GM18909 (cell line): ENCODE data around the gene TRMO.
"Not testable (repeated sequence)": the region's sequence is repeated elsewhere in the genome, so short reads cannot be mapped to it uniquely, and the experiment has no call there.

Source experiments
- ATAC-seq: cut with Tn5 transposase; IDR thresholded peaks from one replicate; pipeline ENCODE4 v1.9.1; 2021; ENCODE audit warnings: mild to moderate bottlenecking; ENCODE audit not compliant: unreplicated experiment, poor library complexity

The TRMO gene, protein sequence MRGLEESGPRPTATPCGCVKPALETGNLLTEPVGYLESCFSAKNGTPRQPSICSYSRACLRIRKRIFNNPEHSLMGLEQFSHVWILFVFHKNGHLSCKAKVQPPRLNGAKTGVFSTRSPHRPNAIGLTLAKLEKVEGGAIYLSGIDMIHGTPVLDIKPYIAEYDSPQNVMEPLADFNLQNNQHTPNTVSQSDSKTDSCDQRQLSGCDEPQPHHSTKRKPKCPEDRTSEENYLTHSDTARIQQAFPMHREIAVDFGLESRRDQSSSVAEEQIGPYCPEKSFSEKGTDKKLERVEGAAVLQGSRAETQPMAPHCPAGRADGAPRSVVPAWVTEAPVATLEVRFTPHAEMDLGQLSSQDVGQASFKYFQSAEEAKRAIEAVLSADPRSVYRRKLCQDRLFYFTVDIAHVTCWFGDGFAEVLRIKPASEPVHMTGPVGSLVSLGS

DNA sequence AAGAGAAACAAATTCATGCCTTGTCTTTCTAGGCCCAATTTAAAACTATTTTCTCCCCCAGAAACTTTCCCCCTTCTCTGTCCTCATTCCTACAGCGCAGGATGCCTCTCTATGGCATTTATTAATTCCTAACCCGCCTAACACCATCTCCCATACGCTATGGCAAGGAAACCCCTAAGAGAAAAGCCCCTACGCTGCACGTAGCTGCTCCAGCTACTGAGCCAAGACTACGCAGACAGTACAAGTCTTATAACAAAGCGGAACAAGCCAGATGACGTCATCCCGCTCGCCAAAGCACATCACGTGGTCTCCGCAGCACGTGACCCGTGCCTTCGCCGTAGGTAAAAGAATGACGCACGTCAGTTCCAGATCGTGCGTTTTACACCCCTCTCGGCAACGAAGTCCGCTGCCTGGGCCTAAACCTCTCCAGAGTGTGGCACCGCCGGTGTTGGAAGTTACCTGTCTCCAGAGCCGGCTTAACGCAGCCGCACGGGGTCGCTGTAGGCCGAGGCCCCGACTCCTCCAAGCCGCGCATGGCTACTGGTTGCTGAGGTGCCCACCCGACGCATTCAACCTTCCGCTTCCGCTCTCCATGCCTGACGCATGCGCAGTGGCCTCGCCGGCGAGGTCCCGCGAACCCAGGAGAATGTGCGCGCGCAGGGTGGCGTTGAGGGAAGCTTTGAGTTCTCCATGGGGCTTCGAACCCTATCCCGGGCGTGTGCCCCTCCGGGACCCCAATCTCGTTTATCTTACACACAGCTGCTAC, at the start of gene TRMO:
Gene TRMO, minus strand, starts transcription at position 542 of the 766 bp plus-strand sequence. Its CDS starts 7 bp downstream, at position 535.
- ATAC-seq: peak; percentile 87

DNA sequence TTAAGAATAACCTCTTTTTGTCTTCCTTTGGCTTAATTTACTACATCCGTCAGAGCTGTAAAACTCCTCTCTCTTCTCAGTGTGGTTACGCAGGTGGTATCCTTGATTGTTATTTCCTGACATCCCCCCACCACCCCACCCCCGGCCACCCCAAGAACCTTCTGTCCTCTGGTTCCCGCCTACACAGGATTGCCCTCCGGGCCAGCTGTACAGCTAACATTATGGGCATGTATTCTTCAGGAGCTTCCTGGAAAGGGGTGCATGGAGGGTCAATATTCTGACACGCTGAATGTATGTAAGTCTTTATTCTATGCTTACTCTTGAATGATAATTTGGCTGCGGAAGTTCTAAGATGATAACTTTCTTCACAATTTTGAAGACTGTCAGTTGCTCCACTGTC, 47.9 kb upstream of the TRMO start:
- no peak for ATAC-seq

DNA sequence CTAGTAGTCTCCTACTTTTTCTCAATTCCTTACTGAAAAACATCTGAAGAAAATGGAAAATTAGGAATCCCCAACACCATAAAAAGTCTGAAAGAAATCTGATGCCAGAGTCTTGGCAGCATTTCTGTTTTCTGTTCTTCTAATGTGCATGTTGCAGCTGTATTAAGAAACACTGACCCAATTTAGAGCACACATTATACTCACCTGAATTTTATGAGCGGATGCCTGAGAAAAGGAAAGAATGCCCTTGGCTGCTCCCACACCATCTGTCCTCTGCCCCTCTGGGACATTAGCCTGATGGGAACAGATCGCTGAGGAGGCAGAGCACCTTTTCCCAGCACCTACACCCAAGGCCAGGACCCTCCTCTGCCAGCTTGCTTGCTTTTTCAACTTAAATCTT, 46.7 kb upstream of the TRMO start:
- ATAC-seq: no peak

DNA sequence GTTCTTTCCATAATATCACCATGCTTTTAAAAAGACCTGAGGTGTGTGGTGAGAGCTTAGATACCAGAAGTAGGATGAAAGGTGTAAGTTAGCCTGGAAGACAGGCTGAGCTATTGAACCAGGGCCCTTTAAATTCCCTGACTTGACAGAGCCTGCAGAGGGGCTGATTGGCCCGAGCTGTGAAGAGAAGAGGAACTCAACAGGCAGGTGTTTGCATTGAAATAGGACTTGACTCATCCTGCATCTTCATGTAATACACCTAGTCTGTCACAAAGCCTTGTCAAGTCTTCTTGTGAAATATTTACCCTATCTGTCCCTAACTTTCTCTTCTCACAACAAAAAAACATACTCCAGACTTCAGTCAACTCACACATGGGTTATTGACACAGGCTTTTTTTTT, 44.2 kb upstream of the TRMO start:
- ATAC-seq: no peak

DNA sequence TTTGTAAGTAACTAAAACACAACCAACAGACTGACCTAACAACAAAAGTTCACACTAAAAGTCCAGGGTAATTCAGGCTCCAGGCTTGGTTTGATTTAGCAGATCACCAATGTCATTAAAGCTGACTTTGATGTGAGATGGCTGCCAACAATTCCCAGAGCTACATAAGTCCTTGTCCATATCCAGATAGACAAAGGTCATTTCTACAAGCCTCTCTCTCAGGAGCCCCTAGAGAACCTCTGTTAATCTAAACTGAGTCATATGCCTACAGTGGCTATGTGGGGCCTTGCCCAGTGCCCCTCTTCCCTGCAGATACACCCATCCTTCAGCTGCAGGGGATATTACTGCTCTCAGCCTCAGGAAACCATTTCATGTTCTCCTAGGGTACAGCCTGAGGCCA, 42.6 kb upstream of the TRMO start:
- no peak for ATAC-seq

DNA sequence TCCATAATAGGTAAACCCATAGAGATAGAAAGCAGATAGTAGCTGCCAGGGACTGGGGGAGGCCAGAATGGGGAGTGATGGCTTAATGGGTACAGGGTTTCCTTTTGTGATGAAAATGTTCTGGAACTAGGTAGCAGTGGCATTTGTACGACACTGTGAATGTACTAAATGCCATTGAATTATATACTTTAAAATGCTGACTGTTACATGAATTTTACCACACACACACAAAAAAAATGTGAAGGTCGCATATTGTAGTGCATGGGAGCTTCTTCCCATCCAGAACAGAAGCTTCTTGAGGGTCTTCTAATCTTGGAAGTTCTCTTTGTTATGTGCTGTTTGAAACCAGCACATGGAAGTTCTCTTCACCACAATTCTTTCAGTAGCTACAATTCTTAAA, 40.9 kb upstream of the TRMO start:
- ATAC-seq: no peak

DNA sequence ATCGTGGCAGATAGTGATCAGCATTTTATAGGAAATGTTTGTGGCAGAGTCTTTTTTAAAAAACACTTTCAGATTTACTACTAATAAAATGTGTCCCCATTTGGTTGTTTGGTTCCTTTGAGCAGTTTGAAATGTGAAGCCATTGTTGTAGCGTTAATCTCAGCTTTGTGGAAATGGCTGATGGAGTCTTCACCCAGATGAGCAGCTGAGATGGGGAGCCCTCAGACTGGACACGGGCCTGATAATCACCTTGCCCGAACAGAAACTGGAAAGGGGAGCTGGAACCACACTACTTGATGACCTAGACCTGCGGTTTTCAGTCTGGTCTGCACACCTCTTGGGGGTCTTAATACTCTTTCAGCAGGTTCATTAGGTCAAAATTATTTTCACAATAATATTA, 40.3 kb upstream of the TRMO start:
- no peak for ATAC-seq

DNA sequence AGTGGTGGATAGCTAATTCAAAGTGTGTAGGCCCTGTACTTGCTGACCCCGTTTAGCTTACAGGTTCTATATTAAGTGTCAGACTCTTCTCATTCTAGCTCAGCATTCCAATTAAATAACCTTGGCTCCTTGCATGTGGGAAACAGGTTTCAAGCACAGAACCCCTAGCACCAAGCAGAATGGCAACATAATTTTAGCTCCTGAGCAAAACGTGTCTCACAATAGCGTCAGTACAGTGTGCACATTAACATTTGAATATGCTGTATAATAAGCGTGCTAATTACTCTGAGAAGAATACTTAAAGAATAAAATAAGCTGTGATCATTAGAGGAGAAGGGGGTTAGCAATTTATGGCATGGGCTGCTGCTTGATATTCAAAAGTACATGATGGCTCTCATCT, 39.8 kb upstream of the TRMO start:
- no peak for ATAC-seq

DNA sequence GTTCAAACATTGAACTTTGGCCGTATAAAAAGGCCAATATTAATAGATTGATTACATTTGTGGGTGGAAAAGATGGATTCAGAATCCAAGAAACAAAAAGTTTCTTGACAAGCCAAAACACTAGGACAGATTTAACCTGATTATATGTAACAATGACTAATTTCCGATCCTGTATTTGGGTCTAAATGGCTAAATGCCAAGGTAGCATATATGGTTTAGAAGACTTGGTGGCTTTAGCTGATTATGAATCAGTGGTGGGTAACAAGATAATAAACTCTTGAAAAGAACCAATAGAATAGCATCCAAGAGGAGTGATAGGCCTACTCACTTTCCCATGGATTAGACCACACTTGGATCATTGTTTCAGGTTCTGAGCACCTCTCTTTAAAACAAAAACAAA, 39.1 kb upstream of the TRMO start:
- no peak for ATAC-seq

DNA sequence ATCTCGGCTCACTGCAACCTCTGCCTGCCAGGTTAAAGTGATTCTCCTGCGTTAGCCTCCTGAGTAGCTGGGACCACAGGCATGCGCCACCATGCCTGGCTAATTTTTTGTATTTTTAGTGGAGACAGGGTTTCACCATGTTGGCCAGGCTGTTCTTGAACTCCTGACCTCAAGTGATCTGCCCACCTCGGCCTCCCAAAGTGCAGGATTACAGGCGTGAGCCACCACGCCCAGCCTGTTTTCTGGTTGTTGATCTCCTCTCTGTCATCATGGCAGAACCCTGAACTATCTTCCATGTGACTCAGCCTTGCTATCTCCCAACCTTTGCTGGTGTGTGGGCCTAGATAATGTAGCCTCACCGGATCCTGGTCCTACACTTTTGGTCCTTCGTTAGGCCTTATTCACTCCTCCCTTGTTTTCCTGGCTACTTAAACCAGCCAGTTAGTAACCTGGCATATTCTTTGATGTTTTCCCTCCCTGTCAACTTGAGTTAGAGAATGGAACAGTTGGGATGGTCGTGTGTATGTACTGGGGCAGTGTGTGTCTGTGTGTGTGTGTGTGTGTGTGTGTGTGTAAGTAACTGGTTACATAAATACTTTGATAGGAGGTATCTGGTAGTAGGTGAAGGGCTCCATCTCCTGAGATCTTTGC, 38.5 kb upstream of the TRMO start:
- ATAC-seq: not testable (repeated sequence)

DNA sequence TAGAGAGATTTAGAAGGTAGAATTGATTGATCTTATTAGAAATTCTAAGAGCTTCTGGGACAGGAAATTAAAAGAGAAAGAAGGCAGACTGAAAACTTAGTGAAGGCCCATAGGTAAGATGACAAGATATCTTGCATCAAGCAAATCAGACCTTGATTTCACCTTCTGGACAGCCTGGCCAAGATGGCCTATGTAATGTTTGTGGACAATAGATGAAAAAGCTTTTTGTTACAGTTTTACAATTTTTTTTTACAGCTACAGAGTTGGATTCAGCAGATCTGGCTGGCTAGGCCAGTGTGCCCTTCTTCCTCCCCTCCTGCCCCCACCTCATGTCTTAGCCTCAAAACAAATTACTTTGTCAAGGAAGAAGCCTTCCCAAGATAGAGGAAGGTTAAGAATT, 37.3 kb upstream of the TRMO start:
- ATAC-seq: no peak

DNA sequence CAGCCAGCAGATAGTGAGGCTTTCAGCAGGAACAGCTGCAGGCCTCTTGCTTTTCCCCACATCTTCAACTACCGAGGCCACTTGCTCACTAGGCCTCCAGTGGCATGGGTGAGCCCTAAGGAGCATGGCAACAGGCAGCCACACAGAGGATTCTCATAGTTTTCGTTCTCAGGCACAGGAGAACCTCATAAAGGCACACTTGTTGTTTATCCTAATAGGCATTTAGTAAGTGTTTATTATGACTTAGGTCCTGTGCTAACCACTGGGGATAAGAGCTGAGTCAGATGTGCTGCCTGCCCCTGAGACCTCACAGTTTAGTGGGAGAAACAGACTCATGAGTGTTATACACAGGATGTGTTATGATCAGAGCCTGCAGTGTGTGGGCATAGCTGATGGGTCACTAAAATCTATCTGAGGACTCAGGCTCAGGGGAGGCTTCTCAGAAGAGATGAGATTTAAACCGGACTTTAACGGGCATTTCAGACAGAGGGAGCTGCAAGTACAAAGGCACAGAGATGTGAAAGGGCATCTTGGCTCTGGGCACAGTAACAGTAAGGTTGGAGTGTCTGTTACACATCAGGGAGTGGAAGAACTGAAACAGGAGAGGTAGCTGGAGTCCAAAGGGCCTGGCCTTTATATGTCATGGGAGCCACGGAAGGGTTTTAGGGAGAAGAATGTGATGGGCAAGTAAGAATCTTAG, 36.7 kb upstream of the TRMO start:
- no peak for ATAC-seq

DNA sequence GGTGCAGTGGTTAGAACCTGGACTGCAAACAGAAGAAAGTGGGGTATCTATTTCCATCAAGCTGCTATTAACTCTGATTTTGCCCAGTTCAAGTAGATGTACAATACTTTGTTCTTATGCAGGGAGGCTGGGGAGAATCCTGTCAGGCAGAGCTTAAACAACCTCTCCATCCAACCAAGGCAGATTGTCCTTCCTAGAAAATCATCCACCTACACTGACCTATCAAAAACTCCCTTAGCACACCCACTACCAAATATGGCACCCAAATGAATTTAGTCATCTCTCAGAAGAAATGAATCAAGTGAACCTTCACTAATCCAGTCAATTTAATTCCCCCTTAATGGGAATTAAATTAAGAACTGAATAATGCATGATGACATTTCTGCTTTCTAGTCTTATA, 34.0 kb upstream of the TRMO start:
- ATAC-seq: no peak

DNA sequence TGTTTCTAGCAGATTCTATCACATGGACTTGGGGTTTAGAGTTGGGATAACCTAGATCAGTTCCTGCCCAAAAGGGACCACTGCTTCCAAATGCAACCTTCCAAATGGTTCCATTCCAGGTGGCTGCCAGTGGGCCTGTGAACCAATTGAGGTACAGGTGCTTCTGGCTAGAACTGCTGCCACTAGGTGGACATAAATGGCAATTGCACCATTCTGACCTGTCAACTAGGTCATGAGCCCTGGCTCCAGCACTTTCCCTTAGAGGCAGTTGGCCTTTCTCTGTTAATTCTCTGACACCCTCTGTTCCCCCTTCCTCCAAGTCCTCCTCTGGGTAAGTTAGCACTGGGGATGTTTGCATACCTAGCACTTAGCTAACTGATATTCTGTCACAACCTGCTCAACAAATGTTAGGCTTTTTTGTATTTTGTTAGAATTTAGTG, 32.3 kb upstream of the TRMO start:
- no peak for ATAC-seq

DNA sequence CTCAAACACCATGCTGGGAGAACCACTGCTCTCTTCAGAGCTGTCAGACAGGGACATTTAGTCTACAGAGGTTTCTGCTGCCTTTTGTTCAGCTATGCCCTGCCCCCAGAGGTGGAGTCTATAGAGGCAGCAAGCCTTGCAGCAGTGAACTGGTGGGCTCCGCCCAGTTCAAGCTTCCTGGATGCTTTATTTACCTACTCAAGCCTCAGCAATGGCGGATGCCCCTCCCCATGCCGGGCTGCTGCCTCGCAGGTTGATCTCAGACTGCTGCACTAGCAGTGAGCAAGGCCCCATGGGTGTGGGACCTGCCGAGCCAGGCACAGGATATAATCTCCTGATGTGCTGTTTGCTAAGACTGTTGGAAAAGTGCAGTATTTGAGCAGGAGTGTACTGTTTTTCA, 28.6 kb upstream of the TRMO start:
- not testable (repeated sequence) for ATAC-seq

DNA sequence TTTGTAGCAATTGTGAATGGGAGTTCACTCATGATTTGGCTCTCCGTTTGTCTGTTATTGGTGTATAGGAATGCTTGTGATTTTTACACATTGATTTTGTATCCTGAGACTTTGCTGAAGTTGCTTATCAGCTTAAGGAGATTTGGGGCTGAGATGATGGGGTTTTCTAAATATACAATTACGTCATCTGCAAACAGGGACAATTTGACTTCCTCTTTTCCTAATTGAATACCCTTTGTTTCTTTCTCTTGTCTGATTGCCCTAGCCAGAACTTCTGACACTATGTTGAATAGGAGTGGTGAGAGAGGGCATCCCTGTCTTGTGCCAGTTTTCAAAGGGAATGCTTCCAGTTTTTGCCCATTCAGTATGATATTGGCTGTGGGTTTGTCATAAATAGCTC, 24.8 kb upstream of the TRMO start:
- ATAC-seq: not testable (repeated sequence)

DNA sequence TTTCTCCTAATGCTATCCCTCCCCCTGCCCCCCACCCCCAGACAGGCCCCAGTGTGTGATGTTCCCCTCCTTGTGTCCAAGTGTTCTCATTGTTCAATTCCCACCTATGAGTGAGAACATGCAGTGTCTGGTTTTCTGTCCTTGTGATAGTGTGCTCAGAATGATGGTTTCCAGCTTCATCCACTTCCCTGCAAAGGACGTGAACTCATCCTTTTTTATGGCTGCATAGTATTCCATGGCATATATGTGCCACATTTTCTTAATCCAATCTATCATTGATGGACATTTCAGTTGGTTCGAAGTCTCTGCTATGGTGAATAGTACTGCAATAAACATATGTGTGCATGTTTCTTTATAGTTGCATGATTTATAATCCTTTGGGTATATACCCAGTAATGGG, 23.2 kb upstream of the TRMO start:
- not testable (repeated sequence) for ATAC-seq

DNA sequence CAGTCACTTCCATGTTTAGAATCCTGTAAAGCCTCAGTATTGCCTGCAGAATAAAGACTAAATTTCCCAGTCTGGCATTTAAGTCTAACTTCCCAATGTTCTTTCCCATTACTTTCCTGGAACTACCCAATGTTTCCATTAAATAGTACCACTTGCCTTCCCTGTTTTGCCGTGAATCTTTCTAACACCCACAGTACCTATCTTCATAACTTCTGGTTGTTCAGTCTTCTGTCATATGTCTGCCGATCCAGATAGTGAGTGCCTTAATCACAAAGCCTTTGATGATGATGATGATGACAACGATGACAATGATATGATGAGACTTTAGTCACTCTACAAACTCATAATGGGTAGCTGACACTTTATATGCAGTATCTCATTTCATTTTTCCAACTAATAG, 22.3 kb upstream of the TRMO start:
- no peak for ATAC-seq

DNA sequence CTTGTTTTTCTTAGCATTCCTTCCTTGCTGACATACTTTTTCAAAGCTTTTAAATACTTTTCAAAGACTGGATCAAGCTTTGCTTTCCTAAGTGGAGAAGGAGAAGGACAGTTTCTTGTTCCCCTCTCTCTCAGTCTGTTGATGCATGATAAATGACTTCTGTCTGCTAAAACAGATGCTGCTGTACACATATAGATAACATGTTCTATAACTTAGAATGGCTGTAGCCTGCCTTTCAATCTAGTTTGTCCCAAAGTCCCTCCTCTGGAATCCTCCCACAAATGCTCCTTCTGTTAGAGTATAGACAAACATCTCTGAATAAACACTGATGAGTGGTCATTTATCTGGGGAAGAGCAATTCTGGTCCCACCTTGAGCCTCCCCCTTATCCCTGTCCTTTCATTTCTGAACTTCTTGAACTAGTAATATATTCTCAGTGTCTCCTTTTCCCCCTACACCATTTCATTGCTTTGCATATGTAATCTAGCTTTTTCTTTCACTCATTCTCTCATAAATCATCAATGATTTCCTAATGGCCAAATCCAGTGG, 21.1 kb upstream of the TRMO start:
- ATAC-seq: no peak

DNA sequence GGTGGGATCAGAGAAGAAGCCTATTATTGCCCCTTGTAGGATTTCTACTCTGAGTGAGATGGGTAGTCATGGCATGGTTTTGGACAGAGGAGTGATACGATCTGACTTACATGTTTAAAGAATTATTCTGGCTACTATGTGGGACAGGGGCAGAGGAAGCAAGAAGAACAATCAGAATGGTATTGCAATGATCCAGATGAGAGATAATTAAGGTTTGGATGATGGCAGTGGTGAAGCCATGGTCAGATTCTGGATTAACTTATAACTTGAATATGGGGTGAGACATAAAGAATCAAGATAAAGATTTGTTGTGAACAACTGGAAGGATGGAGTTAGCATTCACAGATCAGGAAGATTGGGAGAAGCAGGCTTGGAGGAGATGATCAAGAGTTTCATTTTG, 19.0 kb upstream of the TRMO start:
- no peak for ATAC-seq
